Panc1 (cell line): ENCODE results near the gene ATOH8.

Experiments
- CTCF ChIP-seq: fragments of 450-650 bp; IDR thresholded peaks from 2 replicates; pipeline ENCODE4 v1.5.1; 2017; ENCODE audit warnings: mild to moderate bottlenecking
- POLR2AphosphoS5 ChIP-seq: IDR thresholded peaks from 2 replicates; pipeline ENCODE4 v1.6.1; 2012; ENCODE audit warnings: mild to moderate bottlenecking, low read depth, low read length, moderate library complexity
- SIN3A ChIP-seq: IDR thresholded peaks from 2 replicates; pipeline ENCODE4 v1.6.1; 2012; ENCODE audit warnings: low read depth, mild to moderate bottlenecking, low read length, moderate library complexity, borderline replicate concordance; ENCODE audit not compliant: insufficient read depth
- TF ChIP-seq, protein P1 (sequence below), 2 experiments: IDR thresholded peaks; 2 replicates each; pipeline ENCODE4 v1.6.1; 2011 to 2012; ENCODE audit warnings: low read depth in 2 of 2, control low read depth in 1 of 2, low read length in 1 of 2, mild to moderate bottlenecking in 1 of 2, moderate library complexity in 1 of 2; ENCODE audit not compliant: insufficient read depth in 1 of 2

DNA sequence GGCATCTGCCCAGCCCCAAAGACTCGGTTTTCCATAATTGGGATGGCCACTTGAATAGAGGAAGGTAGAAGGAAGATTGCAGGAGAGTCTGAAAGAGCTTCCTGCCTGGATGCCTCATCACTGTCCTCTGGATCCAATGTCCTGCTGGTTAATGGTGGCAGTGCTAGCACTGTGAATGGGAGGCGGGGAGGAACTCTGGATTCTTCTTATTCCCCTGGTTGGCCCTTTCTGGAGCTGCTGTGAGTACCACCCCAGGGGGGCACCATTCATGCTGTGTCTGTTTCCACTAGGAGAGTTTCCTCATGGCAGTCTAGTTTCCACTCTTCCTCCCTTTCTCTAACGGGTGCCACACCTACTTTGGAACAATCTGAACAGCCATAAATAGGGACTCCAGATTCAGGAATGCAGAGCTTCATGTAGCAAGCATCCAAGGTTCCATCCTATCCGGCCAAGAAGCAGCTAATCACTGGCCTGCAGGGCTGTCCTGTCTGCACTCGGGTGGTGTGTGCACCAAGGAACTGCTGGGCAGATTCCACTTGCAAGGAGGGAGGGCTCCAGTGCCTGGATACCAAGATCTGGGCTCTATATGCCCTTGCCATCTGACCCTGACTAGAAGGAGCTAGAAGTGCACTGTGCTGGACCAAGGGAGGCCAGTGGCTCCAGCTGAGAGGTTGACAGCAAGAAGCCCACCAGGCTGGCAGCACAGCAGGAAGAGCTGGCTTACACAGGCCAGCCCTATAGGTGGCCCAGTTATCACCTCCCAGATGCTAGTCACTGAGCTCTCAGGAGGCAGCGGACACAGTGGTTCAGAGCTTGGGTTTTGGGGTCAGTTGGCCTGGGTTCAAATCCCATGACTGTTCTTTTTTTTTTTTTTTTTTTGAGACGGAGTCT is 4.6 kb upstream of the ATOH8 start:
- no peak for TF ChIP-seq CTCF
- TF ChIP-seq, protein P1, sequence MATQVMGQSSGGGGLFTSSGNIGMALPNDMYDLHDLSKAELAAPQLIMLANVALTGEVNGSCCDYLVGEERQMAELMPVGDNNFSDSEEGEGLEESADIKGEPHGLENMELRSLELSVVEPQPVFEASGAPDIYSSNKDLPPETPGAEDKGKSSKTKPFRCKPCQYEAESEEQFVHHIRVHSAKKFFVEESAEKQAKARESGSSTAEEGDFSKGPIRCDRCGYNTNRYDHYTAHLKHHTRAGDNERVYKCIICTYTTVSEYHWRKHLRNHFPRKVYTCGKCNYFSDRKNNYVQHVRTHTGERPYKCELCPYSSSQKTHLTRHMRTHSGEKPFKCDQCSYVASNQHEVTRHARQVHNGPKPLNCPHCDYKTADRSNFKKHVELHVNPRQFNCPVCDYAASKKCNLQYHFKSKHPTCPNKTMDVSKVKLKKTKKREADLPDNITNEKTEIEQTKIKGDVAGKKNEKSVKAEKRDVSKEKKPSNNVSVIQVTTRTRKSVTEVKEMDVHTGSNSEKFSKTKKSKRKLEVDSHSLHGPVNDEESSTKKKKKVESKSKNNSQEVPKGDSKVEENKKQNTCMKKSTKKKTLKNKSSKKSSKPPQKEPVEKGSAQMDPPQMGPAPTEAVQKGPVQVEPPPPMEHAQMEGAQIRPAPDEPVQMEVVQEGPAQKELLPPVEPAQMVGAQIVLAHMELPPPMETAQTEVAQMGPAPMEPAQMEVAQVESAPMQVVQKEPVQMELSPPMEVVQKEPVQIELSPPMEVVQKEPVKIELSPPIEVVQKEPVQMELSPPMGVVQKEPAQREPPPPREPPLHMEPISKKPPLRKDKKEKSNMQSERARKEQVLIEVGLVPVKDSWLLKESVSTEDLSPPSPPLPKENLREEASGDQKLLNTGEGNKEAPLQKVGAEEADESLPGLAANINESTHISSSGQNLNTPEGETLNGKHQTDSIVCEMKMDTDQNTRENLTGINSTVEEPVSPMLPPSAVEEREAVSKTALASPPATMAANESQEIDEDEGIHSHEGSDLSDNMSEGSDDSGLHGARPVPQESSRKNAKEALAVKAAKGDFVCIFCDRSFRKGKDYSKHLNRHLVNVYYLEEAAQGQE (IDR thresholded peaks at IDR 0.05; ENCODE audit: insufficient read depth in 1 of 2, low read depth in 2 of 2, low read length in 1 of 2), result no peak
- TF ChIP-seq POLR2AphosphoS5, result no peak
- TF ChIP-seq SIN3A, result no peak
